ENCODE measurements around the gene FAHD2A.
"Not testable (repeated sequence)": the region's sequence is repeated elsewhere in the genome, so short reads cannot be mapped to it uniquely, and the experiment has no call there.

Gene FAHD2A

DNA sequence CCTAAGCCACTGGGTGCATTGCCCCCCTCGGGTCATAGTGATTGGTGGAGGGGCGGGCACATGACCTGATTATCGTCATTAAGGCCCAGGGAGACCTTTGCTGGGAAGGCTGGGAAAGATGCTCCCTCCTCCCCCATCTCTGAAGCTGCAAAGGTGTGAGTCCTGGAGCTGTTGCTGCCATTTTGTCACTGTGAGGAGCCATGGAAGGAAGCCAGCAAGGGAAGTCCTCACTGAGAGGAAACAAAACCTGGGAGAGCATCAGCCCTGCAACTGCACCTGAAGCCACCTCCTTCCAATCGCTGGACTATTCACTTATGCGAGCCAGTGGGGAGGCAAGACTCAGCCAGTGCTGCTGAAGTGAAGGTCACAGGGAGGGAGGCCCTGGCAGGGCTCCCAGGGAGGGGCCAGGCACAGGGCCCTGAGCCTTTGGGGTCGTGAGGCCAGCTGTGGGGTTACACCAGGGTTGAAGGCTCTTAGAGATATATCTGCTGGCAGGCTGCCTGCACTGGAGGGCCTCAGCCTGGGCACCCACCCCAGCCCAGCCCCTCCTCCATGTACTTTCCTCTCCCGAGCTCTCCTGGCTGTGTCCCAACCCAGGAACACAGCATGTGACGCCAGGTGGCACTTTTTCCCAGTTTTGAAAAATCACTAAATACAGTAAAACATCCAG lies 10.7 kb upstream of the FAHD2A start:
- DNase-seq = no peak

DNA sequence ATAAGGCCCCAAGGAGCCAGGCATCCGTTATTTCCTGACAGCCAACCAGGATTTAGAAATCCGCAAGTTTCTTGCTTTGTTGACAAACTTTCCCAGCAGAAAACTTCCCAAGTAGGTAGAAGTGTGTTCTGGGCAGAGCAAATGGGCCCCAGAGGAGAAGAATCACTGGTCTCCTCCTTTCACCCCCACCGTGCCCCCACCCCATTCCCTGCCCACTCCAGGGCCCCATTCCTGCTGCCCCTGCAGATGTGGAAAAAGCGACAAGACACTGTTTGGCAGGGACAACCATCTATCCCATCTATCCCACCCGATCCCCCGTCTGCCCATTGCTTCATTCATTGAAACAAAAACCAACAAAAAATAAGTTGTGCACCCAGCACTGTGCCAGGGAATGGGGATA lies 10.2 kb upstream of the FAHD2A start:
- DNase-seq = no peak

DNA sequence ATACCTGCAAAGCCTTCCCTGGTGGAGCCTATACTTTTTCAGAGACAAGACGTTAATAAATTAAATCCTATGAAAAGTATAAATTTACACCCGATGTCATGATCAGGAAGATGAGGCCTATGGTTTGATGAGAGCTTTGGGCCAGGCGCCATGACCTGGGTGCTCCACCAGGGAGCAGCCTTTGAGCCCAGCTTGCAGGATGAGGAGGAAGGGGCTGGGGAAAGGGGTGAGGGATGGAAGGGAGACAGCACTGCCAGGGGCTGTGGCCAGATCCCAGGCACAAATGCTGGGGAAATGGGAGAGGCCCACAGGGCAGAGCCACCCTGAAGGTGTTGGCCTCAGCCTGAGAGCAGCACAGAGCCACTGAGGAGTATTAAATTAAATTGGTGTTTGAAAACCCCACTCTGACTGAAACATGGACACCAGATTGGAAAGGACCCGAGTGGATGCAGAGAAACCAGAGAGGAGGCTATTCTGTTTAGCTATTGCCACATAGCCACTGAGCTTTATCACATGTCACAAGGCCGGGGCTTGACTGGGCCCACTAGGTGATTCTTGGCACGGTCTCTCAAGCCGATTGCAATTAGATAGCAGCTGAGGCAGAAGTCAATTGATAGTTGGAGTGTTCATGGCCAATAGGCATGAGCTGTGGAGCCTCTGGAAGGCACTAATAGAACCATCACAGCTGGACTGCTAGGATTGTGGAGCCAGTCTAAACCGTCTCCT lies 9.6 kb upstream of the FAHD2A start:
- no peak for DNase-seq

DNA sequence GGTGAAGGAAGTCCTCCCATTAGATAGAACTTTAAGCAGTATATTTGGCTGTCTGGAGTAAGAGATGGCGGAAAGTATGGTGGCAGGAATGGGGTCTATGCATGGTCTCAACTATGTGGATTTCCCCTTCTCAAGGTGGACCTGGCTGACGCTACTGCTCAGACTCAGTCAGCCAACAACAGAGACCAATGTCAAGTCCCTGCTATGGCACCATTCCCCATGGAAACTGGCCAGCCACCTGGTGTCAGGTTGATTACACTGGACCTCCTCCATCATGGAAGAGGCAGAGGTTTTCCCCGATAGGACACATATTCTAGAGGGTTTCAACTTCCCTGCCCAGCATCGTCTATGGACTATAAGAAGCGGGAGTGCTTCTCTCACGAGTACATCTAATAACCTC lies 8.6 kb upstream of the FAHD2A start:
- DNase-seq = no peak

DNA sequence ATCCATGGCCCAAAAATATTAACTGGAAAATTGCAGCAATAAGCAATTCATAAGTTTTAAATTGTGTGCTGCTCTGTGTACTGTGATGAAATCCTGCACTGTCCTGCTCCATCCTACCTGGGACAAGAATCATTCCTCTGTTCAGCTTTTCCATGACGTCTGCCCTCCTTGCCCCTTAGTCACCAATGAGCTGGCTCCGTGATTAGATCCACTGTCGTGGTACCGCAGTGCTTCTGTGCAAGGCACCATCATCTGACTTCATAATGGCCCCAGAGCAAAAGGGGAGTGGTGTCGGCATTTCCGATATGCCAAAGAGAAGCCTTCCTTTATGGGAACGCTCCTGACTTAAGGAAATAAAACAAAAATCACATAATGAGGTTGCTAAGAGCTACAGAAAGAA lies 3.4 kb upstream of the FAHD2A start:
- no peak for DNase-seq

DNA sequence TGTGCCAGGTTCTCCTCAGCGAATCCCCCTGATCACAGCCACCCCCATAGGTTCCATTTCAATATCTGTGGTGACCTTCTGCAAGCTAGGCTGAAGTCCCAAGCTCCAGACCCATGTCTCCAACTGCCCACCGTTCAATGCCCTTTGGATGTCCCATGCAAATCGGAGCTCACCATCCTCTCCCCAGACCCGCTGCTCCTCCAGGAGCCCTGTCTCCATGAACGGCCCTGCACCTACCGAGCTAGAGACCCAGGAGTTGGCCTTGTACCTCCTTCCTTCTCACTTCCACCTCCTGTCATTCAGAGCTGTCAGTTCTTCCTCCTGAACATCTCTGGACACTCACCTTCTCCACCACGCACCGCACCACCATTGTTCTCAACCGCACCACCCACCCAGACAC lies 1.0 kb upstream of the FAHD2A start:
- DNase-seq = no peak

DNA sequence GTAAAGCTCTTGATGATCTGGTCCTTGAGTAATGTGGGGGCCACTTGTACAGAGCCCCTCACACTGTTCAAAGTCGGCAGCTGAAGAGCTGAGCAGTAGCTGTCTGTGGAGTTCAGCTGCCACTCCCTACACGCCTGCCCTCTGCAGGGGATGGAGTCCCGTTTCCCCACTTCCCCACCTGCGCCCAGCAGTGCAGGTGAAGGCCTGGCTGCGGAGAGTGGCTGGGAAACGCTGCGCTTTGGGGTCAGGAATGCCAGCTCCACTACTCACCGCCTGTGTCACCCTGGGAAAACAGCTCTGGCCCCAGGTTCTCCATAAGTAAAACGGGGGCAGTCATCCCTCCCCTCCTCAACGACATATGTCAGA lies 521 bp upstream of the FAHD2A start:
- not testable (repeated sequence) for DNase-seq

DNA sequence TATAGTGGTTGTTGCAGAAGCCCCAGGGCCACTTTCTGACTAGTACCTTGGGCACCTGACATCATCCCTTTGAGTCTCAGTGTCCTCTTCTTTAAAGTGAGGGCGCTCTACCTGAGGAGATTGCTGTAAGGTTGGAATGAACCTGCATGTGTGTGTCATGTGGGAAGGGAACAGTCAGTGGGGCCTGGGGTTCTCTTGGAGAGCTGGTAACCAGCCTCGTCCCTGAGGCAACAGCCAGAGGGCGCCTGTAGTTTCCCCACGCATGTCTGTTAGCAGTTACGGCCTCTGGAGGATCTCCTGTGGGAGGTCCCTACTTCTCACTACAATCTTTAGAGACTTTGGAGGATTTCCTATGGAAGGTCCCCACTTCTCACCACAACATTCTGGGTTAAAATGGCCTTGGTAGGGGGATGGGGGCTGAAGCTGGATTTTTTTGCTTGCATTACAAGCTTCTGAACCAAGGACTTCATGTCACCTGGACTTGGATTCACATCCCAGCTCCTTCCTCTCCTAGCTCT lies 755 bp downstream of the FAHD2A start:
- peak; percentile 61 for DNase-seq

DNA sequence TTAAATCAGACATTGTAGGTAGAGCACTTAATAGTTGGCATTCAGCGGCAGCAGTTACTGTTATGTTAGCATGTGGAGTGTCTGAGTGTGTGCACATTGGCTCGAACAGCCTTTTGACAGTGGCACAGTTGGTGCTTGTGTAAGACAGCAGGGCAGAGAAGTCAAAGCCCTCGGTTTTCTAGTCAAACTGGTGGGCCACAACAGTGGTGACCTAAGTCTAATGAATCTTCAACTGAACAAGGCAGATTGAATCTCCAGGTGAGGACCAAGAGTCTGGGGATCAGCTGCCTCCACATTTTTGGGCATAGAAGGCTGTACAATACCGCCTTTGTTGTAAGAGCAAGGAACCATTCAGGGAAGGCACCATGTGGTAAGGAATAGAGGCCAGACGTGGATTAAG lies 1.3 kb downstream of the FAHD2A start:
- DNase-seq = not testable (repeated sequence)

DNA sequence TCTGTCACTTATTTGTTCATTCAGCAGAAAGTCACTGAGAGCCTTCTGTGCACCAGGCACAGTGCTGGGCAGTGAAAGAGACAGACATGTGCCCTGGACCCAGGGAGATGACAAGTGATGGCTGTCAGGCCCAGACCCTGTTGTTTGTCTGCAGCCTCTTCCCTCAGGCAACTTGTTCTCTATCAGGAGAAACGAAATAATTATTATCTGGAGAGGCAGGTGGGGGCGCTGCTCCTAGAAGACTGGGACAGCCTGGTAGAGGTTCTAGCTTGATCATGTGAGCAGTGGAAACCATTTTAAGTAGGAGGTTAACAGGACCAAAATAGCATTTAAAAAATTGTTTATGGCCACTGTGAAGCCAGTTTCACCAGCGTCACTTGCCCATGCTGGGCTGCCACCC lies 2.2 kb downstream of the FAHD2A start:
- not testable (repeated sequence) for DNase-seq

DNA sequence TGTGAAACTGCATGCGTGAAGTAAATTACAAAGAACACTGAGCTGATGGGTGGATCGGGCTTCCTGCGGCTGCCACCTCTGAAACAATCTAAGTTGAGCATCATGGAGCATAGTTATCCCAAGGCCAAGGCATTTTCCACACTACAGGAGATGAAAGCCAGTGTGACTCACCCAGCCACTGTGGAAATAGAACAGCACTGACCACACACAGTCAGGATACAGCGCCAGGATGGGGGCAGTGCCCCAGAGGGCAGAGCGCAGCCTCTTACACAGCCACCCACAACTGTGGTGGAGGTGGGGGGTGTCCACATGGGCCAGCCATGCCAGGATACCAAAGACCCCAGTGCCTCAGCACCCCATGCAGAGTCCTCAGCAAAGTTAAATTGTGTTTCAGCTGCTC lies 8.7 kb downstream of the FAHD2A start:
- DNase-seq = not testable (repeated sequence)

DNA sequence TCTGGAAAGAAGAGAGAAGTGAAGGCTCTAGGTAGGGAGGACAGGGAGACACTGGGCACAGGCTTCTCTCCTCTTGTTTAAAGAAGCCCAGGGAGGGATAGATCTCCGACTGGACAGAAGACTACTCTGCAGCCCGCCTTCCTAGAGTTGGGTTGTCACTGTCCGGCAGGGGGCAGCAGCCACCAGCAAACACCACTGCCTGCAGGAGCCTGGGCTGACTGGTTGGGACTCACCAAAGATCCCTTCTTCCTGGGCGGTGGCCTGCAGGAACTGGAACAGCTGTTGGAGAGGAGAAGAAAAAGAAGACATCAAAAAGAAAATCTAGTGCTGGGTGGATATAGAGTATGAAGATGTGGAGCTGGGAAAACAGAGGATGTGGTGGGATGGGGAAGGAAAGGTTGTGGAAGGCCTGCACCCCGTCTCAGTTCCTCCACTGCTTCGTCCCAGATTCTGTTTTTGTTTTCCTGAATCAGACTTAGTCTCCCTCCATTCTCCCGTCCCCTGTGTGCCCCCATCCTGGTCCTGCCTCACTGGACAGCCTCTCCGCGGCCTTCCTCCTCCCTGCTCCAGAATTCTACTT lies 11.6 kb downstream of the FAHD2A start:
- DNase-seq = peak; percentile 58

DNA sequence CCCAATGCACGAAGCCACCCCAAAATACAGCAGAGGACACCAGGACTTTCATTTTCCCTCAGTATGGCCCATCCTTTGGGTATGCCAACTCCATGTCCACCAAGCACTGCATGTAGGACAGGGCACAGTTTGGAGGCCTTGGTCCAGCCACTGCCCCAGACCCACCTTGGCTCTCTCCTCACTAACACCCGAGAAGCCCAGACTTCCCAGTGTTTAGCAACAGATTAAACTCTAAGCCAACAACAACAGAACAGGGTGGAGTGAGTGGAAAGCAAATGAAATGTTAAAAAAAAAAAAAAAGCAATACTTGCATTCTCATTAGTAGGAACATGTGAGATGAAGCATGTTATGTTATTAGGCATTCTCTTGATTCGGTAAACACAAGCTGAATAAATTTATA lies 12.6 kb downstream of the FAHD2A start:
- DNase-seq = not testable (repeated sequence)

DNA sequence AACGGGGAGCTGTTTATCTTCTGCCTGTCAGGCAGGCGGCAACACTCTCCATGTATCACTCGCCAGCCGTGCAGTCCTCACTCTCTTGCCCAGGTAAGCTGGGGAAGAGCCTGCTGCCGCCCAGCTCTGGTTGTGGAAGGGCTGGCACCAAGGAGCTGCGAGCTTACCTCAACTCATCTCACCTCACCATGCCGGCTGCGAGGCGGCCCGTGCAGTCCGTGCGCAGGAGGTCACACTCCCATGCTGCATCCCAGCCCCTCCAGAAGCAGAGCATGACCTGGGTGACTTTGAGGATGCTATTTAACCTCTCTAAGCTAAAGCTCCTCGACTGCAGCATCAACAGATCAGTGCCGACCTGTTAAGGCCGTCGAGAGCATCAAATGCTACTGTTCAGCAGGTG lies 13.1 kb downstream of the FAHD2A start:
- not testable (repeated sequence) for DNase-seq

DNA sequence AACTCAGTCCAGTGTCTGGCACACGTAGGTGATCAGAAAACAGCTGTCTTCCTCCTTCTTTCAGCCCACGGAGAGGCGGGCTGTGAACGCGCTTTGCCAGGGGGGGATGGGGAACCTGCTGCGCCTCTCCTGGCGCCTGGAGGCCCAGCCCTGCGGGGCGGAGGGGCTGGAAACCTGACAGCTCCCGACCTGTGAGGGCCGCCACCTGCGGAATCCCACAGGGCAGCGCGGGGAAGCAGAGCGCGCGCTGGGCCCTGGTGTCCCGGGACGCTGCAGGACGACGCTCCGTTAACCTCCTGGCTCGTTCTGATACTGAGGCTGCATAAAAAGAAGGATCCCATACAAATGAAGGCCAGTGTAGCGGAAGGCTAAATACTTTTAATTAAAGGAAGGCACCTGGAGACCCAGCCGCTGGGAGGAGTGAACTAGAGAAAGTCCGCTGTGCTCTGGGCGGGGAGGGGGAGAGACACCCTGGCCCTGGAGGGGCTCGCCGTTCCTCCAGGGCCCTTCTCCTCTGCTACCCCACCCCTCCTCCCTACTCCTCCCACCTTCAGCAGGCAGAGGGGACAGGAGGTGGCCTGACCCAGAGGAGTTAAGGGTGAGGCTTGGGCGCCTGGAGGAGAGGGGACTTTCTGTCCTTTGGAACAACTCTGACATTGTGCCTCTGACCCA lies 24.8 kb downstream of the FAHD2A start:
- not testable (repeated sequence) for DNase-seq

DNA sequence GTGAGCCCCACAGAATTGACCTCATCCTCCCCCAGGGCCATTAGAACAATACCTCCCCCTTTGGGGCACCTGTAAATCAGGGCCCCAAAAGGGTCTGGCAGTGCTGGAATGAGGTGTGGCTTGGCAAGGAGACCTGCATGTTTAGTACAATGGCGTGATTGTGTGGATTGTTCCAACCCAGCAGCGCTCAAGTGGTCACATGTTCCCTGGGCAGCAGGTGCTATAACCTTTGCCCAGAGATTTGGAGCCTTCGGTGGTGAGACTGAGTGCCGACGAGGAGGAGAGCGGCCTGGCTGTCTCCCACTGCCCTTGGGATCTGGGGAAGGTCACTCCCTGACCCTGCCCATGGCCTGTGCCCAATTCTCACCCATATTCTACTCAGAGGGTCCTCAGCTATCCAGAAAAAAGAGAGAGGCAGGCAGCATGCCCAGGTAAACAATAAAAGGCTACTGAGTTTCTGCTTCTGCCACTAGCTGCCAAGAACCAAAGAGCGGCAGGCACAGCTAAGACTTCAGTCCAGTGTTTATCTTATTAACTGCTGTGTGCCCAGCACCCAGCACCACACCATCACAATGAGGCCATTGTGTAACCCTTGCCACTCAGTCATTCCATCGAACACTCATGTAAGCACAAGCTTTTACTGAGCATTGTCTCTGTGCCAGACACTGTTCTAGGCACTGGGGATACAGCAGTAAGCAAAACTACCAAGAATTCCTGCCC lies 27.4 kb downstream of the FAHD2A start:
- not testable (repeated sequence) for DNase-seq

DNA sequence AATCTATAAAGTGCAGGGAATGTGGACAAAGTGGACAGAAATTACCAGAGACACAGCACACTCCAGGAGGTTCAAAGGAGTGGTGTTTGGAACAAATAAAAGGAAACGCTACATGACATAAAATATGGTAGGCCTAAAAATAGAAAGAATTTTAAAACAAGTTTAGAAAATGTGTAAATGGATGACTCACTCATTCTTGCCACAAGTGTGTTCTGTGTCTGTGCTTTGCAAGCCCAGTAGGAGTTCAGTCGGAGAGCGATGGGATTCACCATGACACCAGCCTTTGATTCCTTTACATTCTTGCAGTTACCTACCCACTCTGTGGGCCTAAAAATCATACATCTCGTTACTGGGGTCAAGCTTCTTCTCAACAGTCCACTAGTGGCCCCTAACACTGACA lies 30.9 kb downstream of the FAHD2A start:
- not testable (repeated sequence) for DNase-seq

DNA sequence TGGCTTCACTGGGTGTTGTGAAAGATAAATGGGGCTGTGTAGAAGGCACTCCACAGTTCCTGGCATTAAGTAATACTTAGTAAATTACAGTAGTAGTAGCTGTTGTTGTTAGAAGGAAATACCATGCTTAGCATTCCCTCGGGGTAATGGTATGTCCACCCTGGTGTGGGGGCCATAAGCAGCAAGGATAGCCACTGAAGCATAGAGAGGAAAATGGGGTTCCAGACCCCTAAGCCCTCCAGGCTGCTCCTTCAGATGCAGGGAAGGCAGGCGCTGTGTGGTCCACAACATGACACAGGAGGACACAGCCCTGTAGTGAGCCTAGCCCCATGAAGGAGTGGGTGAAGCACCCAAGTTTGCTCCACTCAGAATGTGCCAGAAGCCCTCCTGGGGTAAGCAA lies 31.5 kb downstream of the FAHD2A start:
- not testable (repeated sequence) for DNase-seq

DNA sequence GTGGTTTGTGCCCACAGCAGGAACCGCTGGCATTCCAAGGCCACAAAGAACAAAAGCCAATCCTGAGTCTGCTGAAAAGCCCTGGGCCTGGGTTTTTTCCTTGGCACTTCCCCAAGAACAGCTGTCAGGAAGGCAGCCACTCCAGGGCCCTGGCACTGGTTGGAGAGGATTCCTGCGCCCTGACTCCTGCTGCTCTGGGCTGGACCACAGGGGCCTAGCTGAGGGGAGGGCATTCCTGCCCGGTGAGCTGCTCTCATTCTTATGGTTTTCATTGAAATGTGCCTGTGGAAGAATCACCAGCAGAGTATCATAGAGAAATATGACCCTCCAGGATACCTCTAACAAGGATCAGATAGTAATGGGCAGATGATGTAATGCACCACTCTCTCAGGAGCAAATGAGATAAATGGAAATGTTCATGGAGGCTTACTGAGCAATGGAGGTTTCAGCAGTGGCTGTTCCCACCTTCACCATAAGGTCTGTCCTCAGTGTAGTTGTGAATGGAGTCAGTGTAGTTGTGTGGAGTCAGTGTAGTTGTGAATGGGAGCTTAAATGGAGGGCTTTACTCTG lies 32.1 kb downstream of the FAHD2A start:
- DNase-seq = not testable (repeated sequence)

DNA sequence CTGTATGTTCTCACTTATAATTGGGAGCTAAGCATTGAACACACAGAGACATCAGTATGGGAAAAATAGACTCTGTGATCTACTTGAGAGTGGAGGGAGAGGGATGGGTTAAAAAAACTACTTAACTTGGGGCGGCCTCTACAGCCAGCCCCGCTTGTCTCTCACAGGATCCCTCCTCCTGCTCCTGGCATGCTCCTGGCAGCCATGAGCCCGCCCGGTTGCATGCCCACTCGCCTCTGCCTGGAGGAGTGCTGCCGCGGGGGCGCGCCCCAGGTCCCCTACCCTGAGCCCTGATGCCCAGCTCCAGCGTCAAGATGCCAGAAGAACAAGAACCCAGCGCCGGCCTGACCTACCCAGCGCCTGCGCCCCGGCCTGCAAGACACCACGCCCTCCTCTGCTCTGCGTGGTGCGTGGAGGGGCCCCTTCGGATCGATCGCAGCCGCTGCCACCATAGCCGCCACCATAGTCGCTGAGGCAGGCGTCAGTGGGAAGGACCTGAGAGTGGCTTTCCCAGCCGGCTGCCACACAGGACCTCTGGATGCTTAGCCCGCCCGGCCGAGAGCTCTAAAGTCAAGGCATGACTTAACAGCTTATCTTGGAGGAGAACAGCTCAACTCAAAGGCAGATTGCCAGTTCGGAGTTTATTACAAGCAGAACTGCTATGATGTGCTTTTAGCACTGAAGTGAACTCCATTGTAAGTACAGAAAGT lies 32.8 kb downstream of the FAHD2A start:
- not testable (repeated sequence) for DNase-seq

DNA sequence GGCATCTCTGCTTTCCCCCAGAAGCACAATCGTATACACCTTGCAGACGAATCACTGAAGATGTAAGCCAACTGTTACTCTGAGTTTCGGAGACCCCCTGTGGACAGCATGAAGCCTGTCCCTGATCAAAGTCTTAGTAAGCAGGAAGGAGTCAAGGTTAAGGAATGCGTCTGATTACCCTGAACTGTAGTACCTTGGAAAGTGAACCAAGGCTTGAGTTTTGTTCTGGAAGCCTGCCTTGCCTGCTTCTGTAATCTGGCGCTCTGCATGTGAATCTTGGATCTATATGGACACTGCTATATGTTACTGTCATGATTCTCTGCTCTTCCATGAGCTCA lies 33.3 kb downstream of the FAHD2A start:
- not testable (repeated sequence) for DNase-seq
